Adrenal gland (tissue), 19 donors: ENCODE data around the gene GNPAT. TPM values are rescaled to one million over a fixed set of nuclear protein-coding genes. Genes with fewer than 3 reads are reported as not detected.

ENCODE experiments used
- DNase-seq, 7 donors: peaks; one replicate each; pipeline ENCODE4 v3.0.0-alpha.2; 2019 to 2020
- H3K27ac ChIP-seq, 5 donors: fragments of 200-600 bp; sonication (generic) in 4 of 5; 1 replicate in 3 of 5; 2 replicates in 2 of 5; pipeline versions ENCODE4 v1.5.1 to v1.8.0; 2016 to 2020; ENCODE audit warnings: mild to moderate bottlenecking in 1 of 5
- H3K27me3 ChIP-seq: fragments of 200-600 bp; 2 replicates; pipeline ENCODE4 v1.8.0; 2021
- H3K36me3 ChIP-seq, 2 donors: fragments of 200-600 bp; replicated peaks in 1 of 2; 1 replicate in 1 of 2; 2 replicates in 1 of 2; pipeline versions ENCODE4 v1.5.1 to v1.8.0; 2018 to 2022
- H3K4me1 ChIP-seq, 2 donors: fragments of 200-600 bp; replicated peaks in 1 of 2; 1 replicate in 1 of 2; 2 replicates in 1 of 2; pipeline versions ENCODE4 v1.5.1 to v1.8.0; 2018 to 2021
- H3K4me3 ChIP-seq, 4 donors: fragments of 200-600 bp; sonication (generic) in 3 of 4; one replicate each; pipeline ENCODE4 v1.5.1; 2016 to 2018
- H3K9me3 ChIP-seq, 3 donors: fragments of 200-600 bp; sonication (generic) in 1 of 3; replicated peaks in 1 of 3; 1 replicate in 2 of 3; 2 replicates in 1 of 3; pipeline versions ENCODE4 v1.5.1 to v1.8.0; 2016 to 2021
- POLR2A ChIP-seq, 2 donors: fragments of 450-650 bp; IDR thresholded peaks; one replicate each; pipeline ENCODE4 v1.6.1; 2017; ENCODE audit warnings: antibody characterized with exemption in 2 of 2, mild to moderate bottlenecking in 2 of 2, moderate library complexity in 1 of 2
- WGBS, 4 donors: extraction: QIAGEN DNeasy Blood & Tissue Kit in 2 of 4; methylation state at CpG; one replicate each; pipeline versions ENCODE4 v1.1.5 to v1.1.7; 2013 to 2017; 5-methylcytosine and 5-hydroxymethylcytosine counted together
- intact Hi-C, 2 donors: fragments of 100-400 bp; cut with DNase I; formaldehyde crosslinking; loops; one replicate each; pipeline versions ENCODE4 v1.14.1 to v1.15.0; 2022 to 2023
- long read RNA-seq, 10 donors: library from polyadenylated mRNA in 3 of 10; unstranded in 2 of 10; stranded (forward) in 1 of 10; transcript quantifications; one replicate each; pipeline ENCODE4 v2.0.0 and lab custom pipeline, GENCODE V29; 2021 to 2026
- polyA plus RNA-seq, 3 donors: library from polyadenylated mRNA; stranded (reverse); fragments of 200-250 nt in 2 of 3; fragments of 350-450 nt in 1 of 3; fragmentation: Illumina TruSeq in 1 of 3; extraction: RNeasy Lipid Tissue Mini Kit (QIAGEN cat#74804) in 1 of 3; gene quantifications; one replicate each; pipeline ENCODE4 v1.2.3, GENCODE V29; 2013 to 2014
- total RNA-seq, 9 donors: library from RNA; depleted of rRNA in 4 of 9; stranded (reverse); fragments of >200 nt in 4 of 9; fragments of 120-200 nt in 1 of 9; fragmentation: NEBNext Ultra II Directional in 1 of 9; extraction: Animal tissue kit (Norgen Biotek cat#: 25700) in 1 of 9; gene quantifications; one replicate each; pipeline versions ENCODE4 v1.1.0 to v1.2.4, GENCODE V29; 2013 to 2023
- TF ChIP-seq, protein P1 (sequence below), 6 experiments: fragments of 450-650 bp in 4 of 6; fragments of 200-600 bp in 2 of 6; sonication (generic) in 1 of 6; IDR thresholded peaks; 1 replicate in 5 of 6; 2 replicates in 1 of 6; pipeline versions ENCODE4 v1.5.1 to v1.8.0; 2016 to 2021; ENCODE audit warnings: antibody characterized with exemption in 6 of 6, mild to moderate bottlenecking in 2 of 6, moderate library complexity in 1 of 6
- donor health status: healthy with polysubstance abuse.
- donor health status: Bipolar disorder and iron deficiency.
- donor health status: DM: yes; HTN: yes; CAD: no.
- donor health status: DM: no; HTN: no; CAD: no.
- donor health status: DM: no; HTN: no; CAD: no.
- donor health status: DM: yes; HTN: yes; CAD: no.

GNPAT gene
- total RNA-seq (10 to 100 TPM; 27.0 to 65.2 (median 44.8) TPM), polyA plus RNA-seq (10 to 100 TPM; 46.8 to 91.9 (median 57.9) TPM)
- long read RNA-seq, donor 1, transcript GNPAT-201 (16 exons, 2,643 nt) = major isoform, 11 of 17 reads
- long read RNA-seq, donor 1, partial matches to known transcripts = 6 of 17 reads
- long read RNA-seq, donor 1, other reads (novel, unspliced or antisense) = 0 of 17 reads
- long read RNA-seq, donor 2, transcript GNPAT-201 (16 exons, 2,643 nt) = major isoform, 8 of 8 reads
- long read RNA-seq, donor 2, partial matches to known transcripts = 0 of 8 reads
- long read RNA-seq, donor 2, other reads (novel, unspliced or antisense) = 0 of 8 reads
- long read RNA-seq, donor 3, transcript GNPAT-201 (16 exons, 2,643 nt) = major isoform, 13 of 15 reads
- long read RNA-seq, donor 3, partial matches to known transcripts = 0 of 15 reads
- long read RNA-seq, donor 3, other reads (novel, unspliced or antisense) = 0 of 15 reads
- long read RNA-seq, donor 4, transcript GNPAT-201 (16 exons, 2,643 nt) = major isoform, 46 of 68 reads
- long read RNA-seq, donor 4, partial matches to known transcripts = 12 of 68 reads
- long read RNA-seq, donor 4, other reads (novel, unspliced or antisense) = 8 of 68 reads
- long read RNA-seq, donor 5, transcript GNPAT-201 (16 exons, 2,643 nt) = major isoform, 127 of 160 reads
- long read RNA-seq, donor 5, partial matches to known transcripts = 4 of 160 reads
- long read RNA-seq, donor 5, other reads (novel, unspliced or antisense) = 25 of 160 reads
- long read RNA-seq, donor 6, transcript GNPAT-201 (16 exons, 2,643 nt) = major isoform, 24 of 33 reads
- long read RNA-seq, donor 6, partial matches to known transcripts = 4 of 33 reads
- long read RNA-seq, donor 6, other reads (novel, unspliced or antisense) = 4 of 33 reads
- long read RNA-seq, donor 7, transcript GNPAT-201 (16 exons, 2,643 nt) = major isoform, 5 of 5 reads
- long read RNA-seq, donor 7, partial matches to known transcripts = 0 of 5 reads
- long read RNA-seq, donor 7, other reads (novel, unspliced or antisense) = 0 of 5 reads
- long read RNA-seq, donor 8, transcript GNPAT-201 (16 exons, 2,643 nt) = major isoform, 13 of 27 reads
- long read RNA-seq, donor 8, partial matches to known transcripts = 14 of 27 reads
- long read RNA-seq, donor 8, other reads (novel, unspliced or antisense) = 0 of 27 reads
- long read RNA-seq, donor 9, transcript GNPAT-201 (16 exons, 2,643 nt) = major isoform, 17 of 18 reads
- long read RNA-seq, donor 9, partial matches to known transcripts = 0 of 18 reads
- long read RNA-seq, donor 9, other reads (novel, unspliced or antisense) = 0 of 18 reads
- long read RNA-seq, donor 10, transcript GNPAT-201 (16 exons, 2,643 nt) = major isoform, 7 of 7 reads
- long read RNA-seq, donor 10, partial matches to known transcripts = 0 of 7 reads
- long read RNA-seq, donor 10, other reads (novel, unspliced or antisense) = 0 of 7 reads

DNA sequence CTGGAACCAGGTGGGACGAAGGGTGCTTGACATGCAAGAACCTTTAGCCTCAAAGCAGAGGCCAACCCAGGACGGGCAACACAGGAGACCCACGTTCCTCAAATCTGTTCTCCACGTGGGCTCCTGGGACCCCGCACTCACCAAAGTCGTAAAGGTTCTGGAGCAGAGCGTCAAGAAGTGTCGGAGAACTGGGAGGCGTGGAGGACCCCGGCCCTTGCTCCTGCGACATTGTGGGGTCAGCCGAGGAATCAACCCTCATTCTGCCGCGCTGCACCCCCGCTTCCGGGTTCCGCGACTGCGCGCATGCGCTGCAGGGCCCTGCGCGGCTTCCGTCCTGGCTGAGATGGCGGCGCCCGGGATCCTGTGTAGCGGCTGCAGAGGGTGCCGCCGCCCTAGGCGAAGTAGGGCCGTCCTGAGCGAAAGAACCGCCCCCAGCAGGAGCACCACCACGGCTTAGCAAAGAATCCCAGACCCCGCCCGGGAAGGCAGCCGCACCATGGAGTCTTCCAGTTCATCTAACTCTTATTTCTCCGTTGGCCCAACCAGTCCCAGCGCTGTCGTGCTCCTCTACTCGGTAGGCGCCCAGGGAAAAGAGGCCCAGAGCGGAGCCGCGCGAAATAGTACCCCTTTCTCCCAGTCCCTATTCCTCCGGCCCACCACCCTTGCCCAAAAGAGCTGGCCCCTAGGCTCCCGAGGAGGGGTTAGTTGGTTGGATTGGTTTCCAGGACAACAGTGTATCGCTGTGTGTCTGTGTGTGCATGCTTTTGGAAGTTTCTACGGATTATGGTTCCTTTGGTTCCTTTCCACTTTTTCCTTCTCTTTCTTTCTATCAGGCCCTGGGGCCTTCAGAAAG is at the start of gene GNPAT:
GNPAT (plus strand) TSS at position 330 of the 853 bp plus-strand sequence; CDS start at position 497, 167 bp downstream.
- Histone ChIP-seq H3K4me1 (peaks cover 23 to 45% of the 10 kb centered on the region in 2 donors), H3K9me3 (no peaks in the 10 kb centered on the region), H3K4me3 (peak within 1 kb of the TSS; percentile 81 to 96 (median 90)), H3K27me3 (no peaks in the 10 kb centered on the region), H3K27ac (peak within 1 kb of the TSS; percentile 45 to 92 (median 80)), H3K36me3 (peaks cover 0 to 22% of the 10 kb centered on the region in 2 donors)
- 0% methylated on average over 29 to 51 of the region's 51 CpGs for whole genome bisulfite sequencing, 4 donors
- intact Hi-C loops = loop anchor here in 1 of 2 donors (10.0 kb wide), 1 partner anchor 354 kb away; no protein-coding TSS in a partner anchor
- peak; percentile 73 to 82 for TF ChIP-seq POLR2A (IDR thresholded peaks at IDR 0.05)
- TF ChIP-seq, protein P1, sequence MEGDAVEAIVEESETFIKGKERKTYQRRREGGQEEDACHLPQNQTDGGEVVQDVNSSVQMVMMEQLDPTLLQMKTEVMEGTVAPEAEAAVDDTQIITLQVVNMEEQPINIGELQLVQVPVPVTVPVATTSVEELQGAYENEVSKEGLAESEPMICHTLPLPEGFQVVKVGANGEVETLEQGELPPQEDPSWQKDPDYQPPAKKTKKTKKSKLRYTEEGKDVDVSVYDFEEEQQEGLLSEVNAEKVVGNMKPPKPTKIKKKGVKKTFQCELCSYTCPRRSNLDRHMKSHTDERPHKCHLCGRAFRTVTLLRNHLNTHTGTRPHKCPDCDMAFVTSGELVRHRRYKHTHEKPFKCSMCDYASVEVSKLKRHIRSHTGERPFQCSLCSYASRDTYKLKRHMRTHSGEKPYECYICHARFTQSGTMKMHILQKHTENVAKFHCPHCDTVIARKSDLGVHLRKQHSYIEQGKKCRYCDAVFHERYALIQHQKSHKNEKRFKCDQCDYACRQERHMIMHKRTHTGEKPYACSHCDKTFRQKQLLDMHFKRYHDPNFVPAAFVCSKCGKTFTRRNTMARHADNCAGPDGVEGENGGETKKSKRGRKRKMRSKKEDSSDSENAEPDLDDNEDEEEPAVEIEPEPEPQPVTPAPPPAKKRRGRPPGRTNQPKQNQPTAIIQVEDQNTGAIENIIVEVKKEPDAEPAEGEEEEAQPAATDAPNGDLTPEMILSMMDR (IDR thresholded peaks at IDR 0.05) = no peak
- peak; percentile 81 to 90 (median 86) for DNase-seq

DNA sequence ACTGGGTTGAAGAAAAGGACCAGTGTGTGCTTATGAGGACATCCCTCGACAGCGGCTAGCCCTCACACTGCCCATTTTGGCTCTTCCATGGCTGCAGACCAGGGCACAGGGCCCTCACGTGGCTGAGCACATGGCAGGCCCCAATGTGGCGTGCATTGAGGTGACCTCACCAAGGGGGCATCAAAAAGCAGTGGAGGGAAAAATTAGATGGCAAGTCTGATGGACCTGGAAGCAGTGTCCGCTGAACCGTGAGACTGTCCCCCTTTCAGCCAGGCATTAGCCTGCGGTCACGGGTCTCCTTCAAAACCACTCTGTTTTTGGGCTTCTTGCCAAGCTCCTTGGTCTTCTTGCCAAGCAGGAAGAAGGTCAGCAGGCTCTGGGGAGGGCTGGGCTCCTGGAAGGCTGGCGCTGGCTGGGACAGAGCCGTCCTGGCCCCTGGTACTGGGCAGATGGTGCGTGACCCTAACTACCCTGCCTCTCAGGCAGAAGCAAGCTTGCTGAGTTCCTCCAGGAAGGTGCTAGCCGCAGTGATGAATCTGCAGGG is 48.3 kb upstream of the GNPAT start:
- DNase-seq = peak; percentile 80 to 90 (median 84)
- TF ChIP-seq POLR2A (IDR thresholded peaks at IDR 0.05) = no peak
- TF ChIP-seq, protein P1 (IDR thresholded peaks at IDR 0.05) = no peak

DNA sequence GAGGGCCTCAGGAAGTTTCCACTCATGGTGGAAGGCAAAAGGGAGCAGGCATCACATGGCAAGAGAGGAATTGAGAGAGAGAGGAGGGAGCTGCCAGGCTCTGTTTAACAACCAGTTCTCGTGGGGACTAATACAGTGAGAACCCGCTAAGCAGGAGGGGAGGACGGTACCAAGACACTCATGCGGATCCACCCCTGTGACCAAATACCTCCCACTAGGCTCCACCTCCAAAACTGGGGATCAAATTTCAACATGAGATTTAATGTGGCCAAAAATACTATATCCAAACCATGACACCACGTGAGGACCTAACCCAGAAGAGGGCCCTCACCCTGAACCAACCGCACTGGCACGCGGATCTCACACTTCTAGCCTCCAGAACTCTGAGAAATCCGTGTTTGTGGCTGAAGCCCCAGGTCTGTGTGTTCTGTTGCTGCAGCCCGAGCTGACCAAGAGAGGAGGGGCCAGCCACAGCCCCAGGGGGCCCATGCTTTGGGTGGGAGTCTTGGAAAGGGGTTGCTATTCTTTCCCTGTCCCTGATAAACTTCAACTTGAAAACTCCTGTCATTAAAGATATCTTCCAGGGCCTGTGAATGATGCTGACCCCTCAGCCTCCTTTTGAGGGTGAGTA is 47.2 kb upstream of the GNPAT start:
- Histone ChIP-seq H3K36me3 (no peaks in the 10 kb centered on the region), H3K4me1 (peaks cover 0 to 6% of the 10 kb centered on the region in 2 donors), H3K4me3 (no peak overlapping the region), H3K27me3 (no peaks in the 10 kb centered on the region), H3K27ac (no peak overlapping the region), H3K9me3 (no peaks in the 10 kb centered on the region)
- intact Hi-C loops = no loop called here
- DNase-seq = no peak
- TF ChIP-seq, protein P1 (IDR thresholded peaks at IDR 0.05) = no peak
- no peak for TF ChIP-seq POLR2A (IDR thresholded peaks at IDR 0.05)
- 81 to 87% (median 85%) methylated on average over 10 of the region's 10 CpGs for WGBS, 4 donors

More for the DNA sequence above, 48.3 kb upstream of the GNPAT start:
- intact Hi-C loops = no loop called here
- H3K27ac ChIP-seq = peak overlapping the region in 1 of 5 donors; percentile 10
- no peak overlapping the region for H3K4me3 ChIP-seq
- no peaks in the 10 kb centered on the region for H3K27me3 ChIP-seq
- H3K4me1 ChIP-seq = peaks cover 0 to 6% of the 10 kb centered on the region in 2 donors
- WGBS, 4 donors = 34 to 50% (median 38%) methylated on average over 9 to 12 of the region's 12 CpGs
- H3K36me3 ChIP-seq = no peaks in the 10 kb centered on the region
- no peaks in the 10 kb centered on the region for H3K9me3 ChIP-seq
